ENCODE data around the gene ZNF28.
A peak's percentile ranks its signal among the peaks of the same experiment; 100 is the strongest.
"Not testable (repeated sequence)": the region's sequence is repeated elsewhere in the genome, so short reads cannot be mapped to it uniquely, and the experiment has no call there.

The ZNF28 gene

GRCh38 chr19:52821204-52821960 lies at the start of gene ZNF28:
TSS of gene ZNF28 (minus strand) at chr19:52821633. CDS start at chr19:52817958, 3,675 bp downstream.
- H3K9me3 ChIP-seq (ENCODE audit: control insufficient read depth, insufficient read depth, low read length); H3K36me3 ChIP-seq (ENCODE audit: insufficient read depth, low read length); H3K4me1 ChIP-seq (ENCODE audit: insufficient read depth, low read length): not testable (repeated sequence)
- peak within 1 kb of the TSS; percentile 66 for H3K9ac ChIP-seq (ENCODE audit: low read depth, low read length)

GRCh38 chr19:52868031-52868430 lies 46.6 kb upstream of the ZNF28 start:
- H3K36me3 ChIP-seq (ENCODE audit: insufficient read depth, low read length); H3K9ac ChIP-seq (ENCODE audit: low read depth, low read length); H3K4me1 ChIP-seq (ENCODE audit: insufficient read depth, low read length); H3K9me3 ChIP-seq (ENCODE audit: control insufficient read depth, insufficient read depth, low read length): not testable (repeated sequence)

GRCh38 chr19:52857378-52858191 lies 36.2 kb upstream of the ZNF28 start, which contains the start of gene ZNF468:
TSS of gene ZNF468 (minus strand) at chr19:52857619. CDS start at chr19:52854272, 3,347 bp downstream.
- H3K9ac ChIP-seq (ENCODE audit: low read depth, low read length), result peak within 1 kb of the TSS; percentile 89
- not testable (repeated sequence) for H3K36me3 ChIP-seq (ENCODE audit: insufficient read depth, low read length); H3K9me3 ChIP-seq (ENCODE audit: control insufficient read depth, insufficient read depth, low read length); H3K4me1 ChIP-seq (ENCODE audit: insufficient read depth, low read length)

DNA sequence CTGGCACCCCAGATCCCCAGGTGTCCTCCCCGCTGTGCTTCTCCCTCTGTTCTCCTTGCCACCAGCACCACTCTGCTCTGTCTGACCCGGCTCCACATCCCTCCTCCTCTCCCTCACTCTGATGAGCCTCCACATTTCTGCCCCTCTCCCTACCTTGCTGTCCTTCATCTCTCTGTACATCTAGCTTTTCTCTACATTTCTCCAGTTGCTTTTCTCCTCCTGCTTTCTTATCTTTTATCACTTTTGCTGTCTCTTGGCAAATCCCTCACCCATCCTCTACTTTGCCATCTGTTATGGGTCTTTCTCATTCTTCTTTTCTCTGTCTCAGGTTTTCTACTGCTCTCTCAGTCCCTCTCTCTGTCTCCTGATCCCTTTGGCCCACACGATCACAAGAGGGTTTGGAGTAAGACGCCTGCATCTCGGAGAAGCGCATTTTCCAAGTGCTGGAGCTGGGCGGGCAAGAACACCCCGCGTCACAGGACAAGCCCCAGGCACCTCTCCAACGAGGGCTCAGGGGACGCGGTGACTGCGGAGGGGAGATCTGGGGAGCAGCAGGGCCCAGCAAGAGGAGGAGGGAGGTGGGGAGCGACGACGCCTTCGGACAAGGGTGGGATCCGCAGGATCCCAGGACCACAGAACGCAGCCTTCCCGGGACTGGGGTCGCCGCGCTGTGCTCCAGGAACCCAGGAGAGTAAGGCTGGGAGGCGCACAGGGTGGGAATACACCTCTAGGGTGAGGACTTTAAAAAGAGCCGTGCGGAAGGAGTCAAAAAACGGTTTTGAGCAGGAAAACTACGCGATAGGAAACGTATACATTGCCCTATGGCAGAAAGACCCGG lies 35.3 kb upstream of the ZNF28 start:
- H3K9ac ChIP-seq (ENCODE audit: low read depth, low read length), result peak overlapping the region; percentile 89
- H3K36me3 ChIP-seq (ENCODE audit: insufficient read depth, low read length); H3K4me1 ChIP-seq (ENCODE audit: insufficient read depth, low read length); H3K9me3 ChIP-seq (ENCODE audit: control insufficient read depth, insufficient read depth, low read length): not testable (repeated sequence)

GRCh38 chr19:52847352-52847751 lies 25.9 kb upstream of the ZNF28 start:
- not testable (repeated sequence) for H3K9me3 ChIP-seq (ENCODE audit: control insufficient read depth, insufficient read depth, low read length); H3K4me1 ChIP-seq (ENCODE audit: insufficient read depth, low read length); H3K9ac ChIP-seq (ENCODE audit: low read depth, low read length)
- H3K36me3 ChIP-seq (ENCODE audit: insufficient read depth, low read length), result peaks cover 12% of the 10 kb centered on the region

- not testable (repeated sequence) for H3K4me1 ChIP-seq (ENCODE audit: insufficient read depth, low read length); H3K9ac ChIP-seq (ENCODE audit: low read depth, low read length)
- peaks cover 32% of the 10 kb centered on the region for H3K36me3 ChIP-seq (ENCODE audit: insufficient read depth, low read length)
- peaks cover 17% of the 10 kb centered on the region for H3K9me3 ChIP-seq (ENCODE audit: control insufficient read depth, insufficient read depth, low read length)
Measured at GRCh38 chr19:52840825-52841465, 19.5 kb upstream of the ZNF28 start.

- not testable (repeated sequence) for H3K4me1 ChIP-seq (ENCODE audit: insufficient read depth, low read length); H3K9ac ChIP-seq (ENCODE audit: low read depth, low read length); H3K9me3 ChIP-seq (ENCODE audit: control insufficient read depth, insufficient read depth, low read length); H3K36me3 ChIP-seq (ENCODE audit: insufficient read depth, low read length)
Measured at GRCh38 chr19:52834289-52834688, 12.9 kb upstream of the ZNF28 start.

DNA sequence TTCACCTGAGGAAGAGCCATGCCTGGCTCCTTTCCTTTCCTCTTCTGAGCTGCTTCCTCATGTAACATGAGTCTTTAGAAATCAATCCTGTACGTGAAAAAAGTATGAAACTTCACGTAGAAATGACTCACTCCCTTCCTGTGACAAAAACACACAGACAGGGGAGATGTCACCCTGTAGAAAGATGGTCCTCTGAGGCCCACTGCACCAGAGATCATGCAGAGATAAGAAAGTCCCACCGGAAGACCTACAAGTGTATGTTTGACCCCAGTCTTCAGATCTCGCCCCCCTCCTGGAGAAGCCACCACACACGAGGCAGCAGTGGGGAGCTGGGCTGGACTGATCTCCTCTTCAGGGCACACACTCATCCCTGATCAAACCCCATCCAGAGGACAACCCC lies 12.1 kb upstream of the ZNF28 start:
- H3K4me1 ChIP-seq (ENCODE audit: insufficient read depth, low read length); H3K9me3 ChIP-seq (ENCODE audit: control insufficient read depth, insufficient read depth, low read length); H3K36me3 ChIP-seq (ENCODE audit: insufficient read depth, low read length); H3K9ac ChIP-seq (ENCODE audit: low read depth, low read length): not testable (repeated sequence)

DNA sequence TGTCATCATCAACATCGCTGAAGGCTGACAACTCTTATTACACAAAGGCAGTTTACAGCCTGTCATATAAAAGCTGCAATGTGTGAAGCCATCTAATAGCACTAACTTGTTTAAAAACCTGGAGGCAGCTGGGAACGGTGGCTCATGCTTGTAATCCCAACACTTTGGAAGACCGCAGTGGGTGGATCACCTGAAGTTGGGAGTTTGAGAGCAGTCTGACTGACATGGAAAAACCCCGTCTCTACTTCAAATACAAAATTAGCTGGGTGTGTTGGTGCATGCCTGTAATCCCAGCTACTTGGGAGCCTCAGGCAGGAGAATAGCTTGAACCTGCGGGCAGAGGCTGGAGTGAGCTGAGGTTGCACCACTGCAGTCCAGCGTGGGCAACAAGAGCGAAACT lies 8.4 kb upstream of the ZNF28 start:
- not testable (repeated sequence) for H3K36me3 ChIP-seq (ENCODE audit: insufficient read depth, low read length); H3K9ac ChIP-seq (ENCODE audit: low read depth, low read length); H3K9me3 ChIP-seq (ENCODE audit: control insufficient read depth, insufficient read depth, low read length); H3K4me1 ChIP-seq (ENCODE audit: insufficient read depth, low read length)

- Histone ChIP-seq H3K4me1 (ENCODE audit: insufficient read depth, low read length) (no peaks in the 10 kb centered on the region), H3K9me3 (ENCODE audit: control insufficient read depth, insufficient read depth, low read length) (no peaks in the 10 kb centered on the region), H3K9ac (ENCODE audit: low read depth, low read length) (no peak overlapping the region), H3K36me3 (ENCODE audit: insufficient read depth, low read length) (no peaks in the 10 kb centered on the region)
Measured at GRCh38 chr19:52825765-52826164, 4.3 kb upstream of the ZNF28 start.

DNA sequence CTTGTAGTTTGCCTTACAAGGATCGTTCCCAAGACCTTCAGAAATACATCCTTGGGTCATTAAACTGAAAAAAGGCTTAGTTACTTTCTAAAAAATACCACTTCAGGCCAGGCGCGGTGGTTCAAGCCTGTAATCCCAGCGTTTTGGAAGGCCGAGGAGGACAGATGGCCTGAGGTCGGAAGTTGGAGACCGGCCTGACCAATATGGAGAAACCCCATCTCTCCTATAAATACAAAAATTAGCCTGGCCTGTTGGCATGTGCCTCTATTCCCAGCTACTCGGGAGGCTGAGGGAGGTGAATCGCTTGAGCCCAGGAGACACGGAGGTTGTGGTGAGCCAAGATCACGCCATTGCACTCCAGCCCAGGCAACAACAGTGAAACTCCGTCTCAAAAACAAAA lies 2.2 kb upstream of the ZNF28 start:
- Histone ChIP-seq H3K9ac (ENCODE audit: low read depth, low read length) (no peak overlapping the region), H3K4me1 (ENCODE audit: insufficient read depth, low read length) (no peaks in the 10 kb centered on the region), H3K36me3 (ENCODE audit: insufficient read depth, low read length) (no peaks in the 10 kb centered on the region), H3K9me3 (ENCODE audit: control insufficient read depth, insufficient read depth, low read length) (no peaks in the 10 kb centered on the region)

- not testable (repeated sequence) for H3K4me1 ChIP-seq (ENCODE audit: insufficient read depth, low read length); H3K9me3 ChIP-seq (ENCODE audit: control insufficient read depth, insufficient read depth, low read length); H3K36me3 ChIP-seq (ENCODE audit: insufficient read depth, low read length)
- peak overlapping the region; percentile 66 for H3K9ac ChIP-seq (ENCODE audit: low read depth, low read length)
Measured at GRCh38 chr19:52820472-52821203, 795 bp downstream of the ZNF28 start.

- H3K36me3 ChIP-seq (ENCODE audit: insufficient read depth, low read length), result peaks cover 15% of the 10 kb centered on the region; the same call in 1 of the 2 replicates
- H3K9me3 ChIP-seq (ENCODE audit: control insufficient read depth, insufficient read depth, low read length), result no peaks in the 10 kb centered on the region; the same call in 1 of the 2 replicates
- no peak overlapping the region for H3K9ac ChIP-seq (ENCODE audit: low read depth, low read length)
- no peaks in the 10 kb centered on the region for H3K4me1 ChIP-seq (ENCODE audit: insufficient read depth, low read length)
Measured at GRCh38 chr19:52809801-52810200, 11.6 kb downstream of the ZNF28 start.
